GM21786 (cell line): ENCODE results near the gene KRTAP5-2.

ENCODE experiments used
- ATAC-seq: cut with Tn5 transposase; IDR thresholded peaks from one replicate; pipeline ENCODE4 v1.9.1; 2021; ENCODE audit not compliant: unreplicated experiment

The KRTAP5-2 gene

DNA sequence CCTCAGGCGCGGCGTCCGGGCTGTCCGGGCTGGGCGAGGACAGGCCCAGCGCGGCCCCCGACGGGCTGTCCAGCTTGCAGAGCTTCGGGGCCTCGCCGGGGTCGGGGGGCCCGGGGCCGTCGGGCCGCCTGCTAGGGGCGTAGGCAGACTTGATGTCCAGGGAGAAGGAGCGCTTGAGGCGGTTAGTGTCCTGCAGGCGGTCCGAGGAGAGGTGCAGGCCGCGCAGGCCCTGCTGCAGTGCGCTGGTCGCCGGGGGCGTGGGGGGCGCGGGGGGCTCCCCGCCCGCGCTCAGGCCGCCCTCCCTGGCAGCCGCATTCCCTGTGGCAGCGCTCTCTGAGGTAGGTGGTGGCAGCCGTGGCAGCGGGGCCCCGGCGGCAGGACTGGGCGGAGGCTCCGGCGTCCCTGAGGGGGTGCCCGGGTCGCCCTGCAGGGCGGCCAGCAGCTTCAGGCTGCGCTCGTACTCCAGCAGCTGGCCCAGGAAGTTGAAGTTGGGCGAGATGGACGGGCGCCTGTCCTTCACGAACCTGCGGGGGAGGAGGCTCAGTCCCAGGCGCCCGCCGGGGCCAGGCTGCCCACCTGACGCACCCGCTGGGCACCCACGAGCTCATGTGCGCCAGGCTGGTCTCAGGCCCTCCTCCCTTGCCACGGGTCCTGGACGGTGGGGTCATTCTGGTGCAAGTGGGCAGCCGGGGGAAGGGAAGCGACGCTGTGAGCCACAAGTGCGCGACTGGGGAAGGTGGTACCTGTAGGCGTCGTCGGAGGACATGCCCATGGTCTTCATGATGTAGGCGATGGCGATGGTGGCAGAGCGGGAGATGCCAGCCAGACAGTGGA, 40.8 kb downstream of the KRTAP5-2 start:
- ATAC-seq = no peak

- ATAC-seq = no peak
These were observed 41.7 kb downstream of the KRTAP5-2 start for GRCh38 chr11:1556278-1556902.

DNA sequence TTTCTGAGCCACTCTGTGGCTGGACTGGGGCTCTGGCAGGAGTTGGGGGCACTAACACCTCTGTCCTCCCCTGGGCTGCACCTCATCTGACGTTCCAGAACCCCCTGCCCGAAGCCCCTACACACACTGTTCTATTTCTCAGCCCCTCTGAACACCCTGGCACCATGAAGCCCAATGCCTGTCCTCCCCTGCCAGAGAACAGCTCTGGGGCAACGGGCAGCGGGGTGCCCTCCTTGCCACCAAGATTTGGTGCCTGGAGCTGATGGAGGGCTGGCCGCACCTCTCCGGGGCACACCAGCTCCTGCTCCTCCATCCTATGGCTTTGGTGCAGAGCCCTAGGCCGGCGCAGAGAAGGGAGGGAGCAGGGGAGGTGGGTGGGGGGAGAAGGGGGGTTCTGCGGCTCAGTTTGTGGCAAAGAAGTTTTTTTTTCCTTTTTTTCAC, 42.4 kb downstream of the KRTAP5-2 start:
- no peak for ATAC-seq

DNA sequence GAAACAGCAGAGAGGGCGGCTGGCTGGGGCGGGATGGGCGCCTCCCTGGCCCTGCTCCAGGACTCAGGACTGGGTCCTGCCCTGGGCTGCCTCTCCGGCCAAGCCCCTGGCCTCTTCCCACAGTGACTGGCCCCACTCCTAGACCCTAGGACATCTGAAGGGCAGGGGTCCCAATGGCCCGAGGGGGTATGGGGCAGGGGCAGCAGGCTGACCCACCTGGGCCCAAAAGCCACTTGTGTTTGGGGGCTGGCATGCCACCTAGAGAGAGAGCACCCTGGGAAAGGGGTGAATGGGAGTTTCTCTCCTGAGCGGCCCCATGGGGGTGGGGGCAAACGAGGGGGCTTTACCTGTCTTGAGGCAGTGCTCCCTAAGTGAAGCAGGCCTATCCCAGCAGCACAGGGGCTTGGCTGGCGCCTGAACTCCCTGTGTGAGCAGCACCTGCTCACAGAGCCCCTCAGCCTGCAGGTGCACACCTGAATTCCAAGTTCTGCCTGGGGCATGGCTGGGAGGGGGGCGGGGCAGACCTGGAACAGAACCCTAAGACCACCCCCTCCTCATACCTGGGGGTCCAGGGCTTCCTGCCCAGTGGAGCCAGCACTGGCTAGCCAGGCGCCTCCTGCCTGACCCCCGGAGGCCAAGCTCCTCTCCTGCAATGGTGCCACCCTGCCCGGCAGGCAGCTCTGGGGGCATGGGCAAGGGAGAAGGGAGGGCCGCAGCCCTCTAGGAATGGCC, 42.9 kb downstream of the KRTAP5-2 start:
- ATAC-seq = no peak

- ATAC-seq = no peak
These were observed 44.1 kb downstream of the KRTAP5-2 start for GRCh38 chr11:1553808-1554594.

DNA sequence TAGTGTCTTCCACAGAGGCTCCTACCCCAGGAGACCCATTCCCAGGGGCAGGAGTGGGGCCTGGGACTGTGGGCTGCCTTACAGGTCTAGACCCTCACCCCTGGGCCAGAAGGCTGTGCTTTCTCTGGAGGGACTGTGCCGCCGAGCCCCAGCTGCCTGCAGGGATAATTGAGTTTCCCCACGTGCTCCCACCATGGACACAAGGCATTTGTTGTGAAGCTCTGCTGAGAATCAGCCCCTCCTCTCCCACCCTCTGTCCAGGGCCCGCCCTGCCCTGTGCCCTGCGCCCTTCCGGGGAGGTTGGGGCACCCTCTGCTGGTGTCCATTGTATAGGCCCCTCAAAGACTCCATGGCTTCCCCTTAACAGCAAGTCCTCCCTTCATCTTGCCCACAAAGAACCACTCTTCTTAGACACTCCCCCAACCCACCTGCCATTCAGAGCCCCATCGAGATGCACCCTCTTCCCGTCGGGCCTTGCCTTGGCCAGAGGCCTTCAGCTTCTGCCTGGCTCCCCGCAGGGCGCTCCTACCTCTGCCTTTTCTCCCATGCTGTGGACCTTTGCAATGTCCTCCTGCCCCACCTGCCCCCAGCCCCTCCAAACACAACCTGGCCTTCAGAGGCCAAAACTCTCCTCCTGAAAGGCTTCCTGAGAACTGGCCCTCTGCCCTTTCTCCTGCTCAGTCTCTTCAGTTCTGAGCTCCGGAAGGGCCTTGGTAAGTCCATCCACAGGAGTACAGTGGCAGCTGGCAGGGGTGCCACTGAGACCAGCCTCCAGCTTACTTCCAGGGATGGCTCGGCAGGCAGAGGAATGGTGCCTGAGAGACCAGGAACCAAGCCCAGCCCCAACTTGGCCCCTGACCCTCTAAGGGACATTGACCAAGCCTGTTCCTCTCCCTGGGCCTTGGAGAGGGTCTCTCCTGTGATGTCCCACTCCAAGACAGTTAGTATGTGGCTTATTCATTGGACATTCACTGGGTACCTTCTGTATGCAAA, 48.5 kb downstream of the KRTAP5-2 start:
- no peak for ATAC-seq

- no peak for ATAC-seq
These were observed 49.6 kb downstream of the KRTAP5-2 start for GRCh38 chr11:1548221-1549070.

DNA sequence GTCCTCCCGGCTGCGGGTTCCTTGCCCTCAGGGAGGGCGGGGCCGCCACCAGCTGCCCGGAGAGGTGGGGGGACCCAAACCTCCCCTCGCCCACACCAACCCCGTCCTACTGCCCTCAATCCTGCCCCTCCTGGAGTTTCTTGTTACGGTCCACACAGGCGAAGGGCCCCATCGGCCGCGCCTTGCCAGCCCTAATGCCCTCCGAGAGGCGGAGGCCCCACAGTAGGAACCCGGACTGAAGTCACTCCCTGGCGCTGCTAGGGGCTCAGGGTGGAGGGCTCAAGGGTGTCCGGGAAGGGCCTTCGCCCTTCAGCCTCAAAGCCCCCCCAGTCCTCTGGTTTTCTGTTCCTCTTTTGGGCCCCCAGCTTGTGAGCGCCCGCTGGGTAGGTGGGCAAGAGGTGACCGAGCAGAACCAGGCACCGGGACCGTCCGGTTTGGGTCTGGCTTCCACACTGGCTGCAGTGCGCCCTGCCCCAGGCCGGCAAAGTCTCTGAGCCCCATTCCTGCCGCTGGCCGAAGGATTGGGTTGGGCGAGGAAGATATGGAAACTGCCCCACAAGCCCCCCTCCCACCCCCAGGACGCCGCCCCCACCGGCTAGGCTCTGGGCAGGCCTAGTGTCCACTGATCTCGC, 50.5 kb downstream of the KRTAP5-2 start:
- ATAC-seq = no peak
